ENCODE results near the gene FAM13A. TPM values are rescaled to one million over a fixed set of nuclear protein-coding genes. Genes with fewer than 3 reads are reported as not detected.
A peak's percentile ranks its signal among the peaks of the same experiment; 100 is the strongest.

Gene FAM13A
- total and polyA plus RNA-seq, 10 of the 15 experiments (the other 5 are each of a cell fraction or from before 2014, with no cell fraction given) = 0.05 to 1.8 (median 0.27) TPM; not detected in 1

DNA sequence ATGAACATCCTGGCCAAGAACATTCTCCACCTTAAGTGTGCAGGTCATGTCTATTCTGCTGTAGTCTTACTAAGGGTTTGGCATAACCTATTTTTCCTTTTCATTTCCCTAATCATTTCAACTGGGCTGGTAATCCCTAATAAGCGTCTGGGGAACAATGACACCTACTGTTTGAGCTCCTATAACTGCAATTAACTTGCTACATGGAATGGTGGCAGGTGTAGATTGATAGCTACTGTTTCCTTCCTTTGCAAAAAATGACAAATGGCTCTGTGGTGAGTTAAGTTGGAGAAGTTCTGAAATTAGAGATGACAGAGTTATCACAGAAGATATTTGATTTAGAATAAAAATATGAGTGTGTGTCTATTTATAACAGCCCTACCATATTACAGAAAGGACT lies 254.8 kb downstream of the FAM13A start:
- SMC1A ChIA-PET (ENCODE audit: uncharacterized antibody, unreplicated experiment) = interaction anchor here (2.7 kb wide), 1 partner anchor 221 kb away, joined by 9 read pairs; no protein-coding TSS in a partner anchor
- 33% methylated on average over 1 of the region's 1 CpG for WGBS (ENCODE audit: insufficient coverage, insufficient replicate concordance, low lambda C conversion rate, missing lambda C conversion rate)
- H3K9me3 ChIP-seq (replicated peaks; ENCODE audit: control insufficient read depth, insufficient read depth, low read length) = no peaks in the 10 kb centered on the region
- H3K36me3 ChIP-seq (ENCODE audit: control insufficient read depth in 2 of 2, insufficient read depth in 2 of 2, low read length in 1 of 2) = no peaks in the 10 kb centered on the region
- no peak overlapping the region for H3K4me2 ChIP-seq (ENCODE audit: control insufficient read depth, insufficient read depth)
- H2AFZ ChIP-seq (ENCODE audit: control insufficient read depth, low read depth, low read length) = no peak overlapping the region
- CTCF ChIA-PET = interaction anchor here (0.6 to 1.0 kb wide), 4 partner anchors 10 to 265 kb away, joined by 3 to 7 read pairs (median 3); no protein-coding TSS in a partner anchor
- H3K4me1 ChIP-seq (ENCODE audit: control insufficient read depth, insufficient read depth, low read length) = no peaks in the 10 kb centered on the region
- no peak overlapping the region for H3K9ac ChIP-seq (ENCODE audit: control insufficient read depth, insufficient read depth, low read length)
- intact Hi-C loops (cut with micrococcal nuclease; ENCODE audit: unreplicated experiment) (no loop called here), in situ Hi-C loops (cut with MboI) (no loop called here)
- POLR2A ChIA-PET = no interaction called here
- H3K4me3 ChIP-seq = no peak overlapping the region
- no peaks in the 10 kb centered on the region for H4K20me1 ChIP-seq (ENCODE audit: control insufficient read depth, insufficient read depth)
- DNase-seq (ENCODE audit: low read depth, low spot score) (no peak), ATAC-seq (no peak), FAIRE-seq (peak; percentile 23)
- BruUV-seq (replicated peaks) = no TSS peak
- H3K79me2 ChIP-seq (ENCODE audit: control insufficient read depth, insufficient read depth, low read length) = no peaks in the 10 kb centered on the region
- no peak for TF ChIP-seq HSF1 (IDR thresholded peaks at IDR 0.05; ENCODE audit: low read depth, low read length)
- TF ChIP-seq RAD21 (IDR thresholded peaks at IDR 0.05; ENCODE audit: insufficient read depth, low read depth, low read length) = peak; percentile 24; the same call in 1 of the 2 replicates
- TF ChIP-seq, protein P1, sequence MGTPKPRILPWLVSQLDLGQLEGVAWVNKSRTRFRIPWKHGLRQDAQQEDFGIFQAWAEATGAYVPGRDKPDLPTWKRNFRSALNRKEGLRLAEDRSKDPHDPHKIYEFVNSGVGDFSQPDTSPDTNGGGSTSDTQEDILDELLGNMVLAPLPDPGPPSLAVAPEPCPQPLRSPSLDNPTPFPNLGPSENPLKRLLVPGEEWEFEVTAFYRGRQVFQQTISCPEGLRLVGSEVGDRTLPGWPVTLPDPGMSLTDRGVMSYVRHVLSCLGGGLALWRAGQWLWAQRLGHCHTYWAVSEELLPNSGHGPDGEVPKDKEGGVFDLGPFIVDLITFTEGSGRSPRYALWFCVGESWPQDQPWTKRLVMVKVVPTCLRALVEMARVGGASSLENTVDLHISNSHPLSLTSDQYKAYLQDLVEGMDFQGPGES (IDR thresholded peaks at IDR 0.05) = no peak
- no peaks in the 10 kb centered on the region for H3K27me3 ChIP-seq (replicated peaks in 1 of 2; ENCODE audit: control insufficient read depth in 2 of 2, insufficient read depth in 2 of 2, low read length in 1 of 2)
- RAD21 ChIA-PET (ENCODE audit: unreplicated experiment) = no interaction called here
- no peak overlapping the region for H3K27ac ChIP-seq (ENCODE audit: control insufficient read depth, insufficient read depth)

GRCh38 chr4:88799900-88800299 lies 257.1 kb downstream of the FAM13A start:
- H3K4me1 ChIP-seq (ENCODE audit: control insufficient read depth, insufficient read depth, low read length) = no peaks in the 10 kb centered on the region
- intact Hi-C loops (cut with micrococcal nuclease; ENCODE audit: unreplicated experiment) = no loop called here
- in situ Hi-C loops (cut with MboI) = no loop called here
- ChIA-PET RAD21 (ENCODE audit: unreplicated experiment) (no interaction called here), SMC1A (ENCODE audit: uncharacterized antibody, unreplicated experiment) (no interaction called here), POLR2A (no interaction called here), CTCF (no interaction called here)
- WGBS (ENCODE audit: insufficient coverage, insufficient replicate concordance, low lambda C conversion rate, missing lambda C conversion rate) = 0% methylated on average over 1 of the region's 1 CpG
- H2AFZ ChIP-seq (ENCODE audit: control insufficient read depth, low read depth, low read length) = no peak overlapping the region
- TF ChIP-seq SPI1 (IDR thresholded peaks at IDR 0.05; ENCODE audit: borderline replicate concordance, insufficient read depth, low read depth, low read length) = peak; percentile 8; the same call in 1 of the 2 replicates
- TF ChIP-seq, protein P2, sequence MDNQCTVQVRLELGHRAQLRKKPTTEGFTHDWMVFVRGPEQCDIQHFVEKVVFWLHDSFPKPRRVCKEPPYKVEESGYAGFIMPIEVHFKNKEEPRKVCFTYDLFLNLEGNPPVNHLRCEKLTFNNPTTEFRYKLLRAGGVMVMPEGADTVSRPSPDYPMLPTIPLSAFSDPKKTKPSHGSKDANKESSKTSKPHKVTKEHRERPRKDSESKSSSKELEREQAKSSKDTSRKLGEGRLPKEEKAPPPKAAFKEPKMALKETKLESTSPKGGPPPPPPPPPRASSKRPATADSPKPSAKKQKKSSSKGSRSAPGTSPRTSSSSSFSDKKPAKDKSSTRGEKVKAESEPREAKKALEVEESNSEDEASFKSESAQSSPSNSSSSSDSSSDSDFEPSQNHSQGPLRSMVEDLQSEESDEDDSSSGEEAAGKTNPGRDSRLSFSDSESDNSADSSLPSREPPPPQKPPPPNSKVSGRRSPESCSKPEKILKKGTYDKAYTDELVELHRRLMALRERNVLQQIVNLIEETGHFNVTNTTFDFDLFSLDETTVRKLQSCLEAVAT (IDR thresholded peaks at IDR 0.05) = no peak
- H3K9ac ChIP-seq (ENCODE audit: control insufficient read depth, insufficient read depth, low read length) = no peak overlapping the region
- H3K27ac ChIP-seq (ENCODE audit: control insufficient read depth, insufficient read depth) = no peak overlapping the region
- DNase-seq (ENCODE audit: low read depth, low spot score) (no peak), ATAC-seq (peak; percentile 52), FAIRE-seq (peak; percentile 47)
- no peaks in the 10 kb centered on the region for H3K9me3 ChIP-seq (replicated peaks; ENCODE audit: control insufficient read depth, insufficient read depth, low read length)
- H3K4me3 ChIP-seq = no peak overlapping the region
- no peaks in the 10 kb centered on the region for H4K20me1 ChIP-seq (ENCODE audit: control insufficient read depth, insufficient read depth)
- no peaks in the 10 kb centered on the region for H3K79me2 ChIP-seq (ENCODE audit: control insufficient read depth, insufficient read depth, low read length)
- H3K36me3 ChIP-seq (ENCODE audit: control insufficient read depth in 2 of 2, insufficient read depth in 2 of 2, low read length in 1 of 2) = no peaks in the 10 kb centered on the region
- no TSS peak for BruUV-seq (replicated peaks)
- no peak overlapping the region for H3K4me2 ChIP-seq (ENCODE audit: control insufficient read depth, insufficient read depth)
- H3K27me3 ChIP-seq (replicated peaks in 1 of 2; ENCODE audit: control insufficient read depth in 2 of 2, insufficient read depth in 2 of 2, low read length in 1 of 2) = no peaks in the 10 kb centered on the region

Measured in GM12878 (cell line).